Lower leg skin (tissue), 3 donors: ENCODE results near the gene WFDC8.

Experiments used
- POLR2A ChIP-seq, 2 donors: fragments of 450-650 bp; IDR thresholded peaks; one replicate each; pipeline ENCODE4 v1.6.1; 2016 to 2017; ENCODE audit warnings: antibody characterized with exemption in 2 of 2, mild to moderate bottlenecking in 1 of 2, moderate library complexity in 1 of 2
- TF ChIP-seq, protein P1 (sequence below), 3 donors: fragments of 450-650 bp; IDR thresholded peaks; one replicate each; pipeline ENCODE4 v1.5.1; 2016; ENCODE audit warnings: antibody characterized with exemption in 3 of 3, mild to moderate bottlenecking in 3 of 3, moderate library complexity in 2 of 3

DNA sequence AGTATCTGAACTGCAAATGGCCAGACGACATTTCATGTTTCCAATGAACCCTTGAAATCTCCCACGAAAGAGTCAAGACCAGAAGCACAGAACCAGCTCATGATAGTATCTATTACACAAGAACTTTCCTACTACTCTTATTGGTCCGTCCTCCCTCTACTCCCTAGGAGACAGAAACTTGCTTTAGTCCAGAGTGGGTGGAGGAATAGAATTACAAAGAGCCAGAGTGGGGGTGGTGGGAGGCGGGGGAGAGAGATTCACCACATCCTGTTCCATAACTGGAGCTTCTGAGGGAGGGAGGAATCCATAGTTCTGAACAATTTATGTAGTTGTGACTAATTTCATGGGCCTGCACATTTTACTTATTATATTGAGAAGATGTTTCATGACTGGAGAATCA lies 32.0 kb upstream of the WFDC8 start:
- TF ChIP-seq, protein P1, sequence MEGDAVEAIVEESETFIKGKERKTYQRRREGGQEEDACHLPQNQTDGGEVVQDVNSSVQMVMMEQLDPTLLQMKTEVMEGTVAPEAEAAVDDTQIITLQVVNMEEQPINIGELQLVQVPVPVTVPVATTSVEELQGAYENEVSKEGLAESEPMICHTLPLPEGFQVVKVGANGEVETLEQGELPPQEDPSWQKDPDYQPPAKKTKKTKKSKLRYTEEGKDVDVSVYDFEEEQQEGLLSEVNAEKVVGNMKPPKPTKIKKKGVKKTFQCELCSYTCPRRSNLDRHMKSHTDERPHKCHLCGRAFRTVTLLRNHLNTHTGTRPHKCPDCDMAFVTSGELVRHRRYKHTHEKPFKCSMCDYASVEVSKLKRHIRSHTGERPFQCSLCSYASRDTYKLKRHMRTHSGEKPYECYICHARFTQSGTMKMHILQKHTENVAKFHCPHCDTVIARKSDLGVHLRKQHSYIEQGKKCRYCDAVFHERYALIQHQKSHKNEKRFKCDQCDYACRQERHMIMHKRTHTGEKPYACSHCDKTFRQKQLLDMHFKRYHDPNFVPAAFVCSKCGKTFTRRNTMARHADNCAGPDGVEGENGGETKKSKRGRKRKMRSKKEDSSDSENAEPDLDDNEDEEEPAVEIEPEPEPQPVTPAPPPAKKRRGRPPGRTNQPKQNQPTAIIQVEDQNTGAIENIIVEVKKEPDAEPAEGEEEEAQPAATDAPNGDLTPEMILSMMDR (IDR thresholded peaks at IDR 0.05): no peak
- TF ChIP-seq POLR2A (IDR thresholded peaks at IDR 0.05): no peak
